Mucosa of descending colon (tissue), 3 donors: ENCODE results near the gene FAM53B. TPM values are rescaled to one million over a fixed set of nuclear protein-coding genes. Genes with fewer than 3 reads are reported as not detected.

ENCODE experiments used
- ATAC-seq: fragments of 200-7000 bp; cut with Tn5 transposase; one replicate; pipeline ENCODE4 v1.9.1; 2020; ENCODE audit warnings: mild to moderate bottlenecking, moderate library complexity
- DNase-seq, 3 donors: peaks; one replicate each; pipeline ENCODE4 v3.0.0-alpha.2; 2020
- H3K36me3 ChIP-seq: fragments of 200-600 bp; one replicate; pipeline ENCODE4 v1.8.0; 2021; ENCODE audit warnings: low read depth, mild to moderate bottlenecking
- H3K4me1 ChIP-seq: fragments of 200-600 bp; one replicate; pipeline ENCODE4 v1.8.0; 2021; ENCODE audit warnings: low read depth, mild to moderate bottlenecking
- H3K4me3 ChIP-seq: fragments of 200-600 bp; one replicate; pipeline ENCODE4 v1.8.0; 2021; ENCODE audit warnings: mild to moderate bottlenecking
- H3K9me3 ChIP-seq: fragments of 200-600 bp; one replicate; pipeline ENCODE4 v1.8.0; 2021; ENCODE audit warnings: mild to moderate bottlenecking
- CTCF ChIP-seq: fragments of 200-600 bp; IDR thresholded peaks from one replicate; pipeline ENCODE4 v1.8.0; 2022; ENCODE audit warnings: antibody characterized with exemption, mild to moderate bottlenecking
- intact Hi-C, 2 donors: fragments of 100-400 bp; cut with DNase I in 1 of 2; cut with micrococcal nuclease in 1 of 2; formaldehyde crosslinking; loops; one replicate each; pipeline versions ENCODE4 v1.11.0 to v1.11.1; 2022; cut with DNase I, micrococcal nuclease
- total RNA-seq, 3 donors: library from RNA; stranded (reverse); fragmentation: NEBNext Ultra II Directional in 2 of 3; extraction: Animal tissue kit (Norgen Biotek cat#: 25700) in 2 of 3; gene quantifications; one replicate each; pipeline versions ENCODE4 v1.2.1 to v1.2.4, GENCODE V29; 2021 to 2023
- donor health status: DM: no; HTN: no; CAD: no; lungs with moderate emphysema.
- donor health status: DM: no; HTN: no; CAD: no.
- donor health status: DM: no; HTN: yes; CAD: no.

Gene FAM53B
- total RNA-seq, 3 donors from 2014 or later, result 37.2 to 48.0 (median 44.2) TPM

GRCh38 chr10:124701038-124701365 is 43.2 kb downstream of the FAM53B start:
- DNase-seq (no peak), ATAC-seq (no peak)
- H3K4me3 ChIP-seq, result no peak overlapping the region
- intact Hi-C loops, result no loop called here
- no peaks in the 10 kb centered on the region for H3K9me3 ChIP-seq
- TF ChIP-seq CTCF, result no peak
- peaks cover 30% of the 10 kb centered on the region for H3K4me1 ChIP-seq
- no peaks in the 10 kb centered on the region for H3K36me3 ChIP-seq

GRCh38 chr10:124700293-124701037 is 43.7 kb downstream of the FAM53B start:
- no peak for TF ChIP-seq CTCF
- no peak overlapping the region for H3K4me3 ChIP-seq
- no peak for ATAC-seq
- intact Hi-C loops, result no loop called here
- no peaks in the 10 kb centered on the region for H3K36me3 ChIP-seq
- H3K9me3 ChIP-seq, result no peaks in the 10 kb centered on the region
- no peak for DNase-seq
- H3K4me1 ChIP-seq, result peaks cover 31% of the 10 kb centered on the region

GRCh38 chr10:124699471-124700292 is 44.5 kb downstream of the FAM53B start:
- H3K9me3 ChIP-seq, result no peaks in the 10 kb centered on the region
- ATAC-seq (no peak), DNase-seq (peak in 2 of 3 donors; percentile 28 to 49)
- no peak for TF ChIP-seq CTCF
- peaks cover under 1% of the 10 kb centered on the region for H3K36me3 ChIP-seq
- intact Hi-C loops, result no loop called here
- peaks cover 31% of the 10 kb centered on the region for H3K4me1 ChIP-seq
- no peak overlapping the region for H3K4me3 ChIP-seq

GRCh38 chr10:124698545-124699469 is 45.4 kb downstream of the FAM53B start:
- Histone ChIP-seq H3K36me3 (peaks cover 4% of the 10 kb centered on the region), H3K4me3 (no peak overlapping the region), H3K4me1 (peaks cover 31% of the 10 kb centered on the region), H3K9me3 (no peaks in the 10 kb centered on the region)
- ATAC-seq, result no peak
- intact Hi-C loops, result no loop called here
- peak in 2 of 3 donors; percentile 19 to 48 for DNase-seq
- no peak for TF ChIP-seq CTCF

- peaks cover 29% of the 10 kb centered on the region for H3K4me1 ChIP-seq
- intact Hi-C loops, result no loop called here
- H3K4me3 ChIP-seq, result no peak overlapping the region
- H3K36me3 ChIP-seq, result peaks cover 4% of the 10 kb centered on the region
- TF ChIP-seq CTCF, result no peak
- peak; percentile 34 for ATAC-seq
- DNase-seq, result peak in 2 of 3 donors; percentile 41 to 65
- no peaks in the 10 kb centered on the region for H3K9me3 ChIP-seq
Measured at GRCh38 chr10:124697837-124698544, 46.2 kb downstream of the FAM53B start.
